GM21381 (cell line): ENCODE data around the gene CRACDL.

Source experiments
- ATAC-seq: cut with Tn5 transposase; IDR thresholded peaks from one replicate; pipeline ENCODE4 v1.9.1; 2021; ENCODE audit warnings: mild to moderate bottlenecking, moderate library complexity; ENCODE audit not compliant: unreplicated experiment

Gene CRACDL

GRCh38 chr2:98826856-98827255 is 109.2 kb downstream of the CRACDL start:
- no peak for ATAC-seq

- ATAC-seq = no peak
Measured at GRCh38 chr2:98825858-98826257, 110.2 kb downstream of the CRACDL start.

GRCh38 chr2:98825404-98825803 is 110.6 kb downstream of the CRACDL start:
- no peak for ATAC-seq

GRCh38 chr2:98825020-98825350 is 111.0 kb downstream of the CRACDL start:
- no peak for ATAC-seq

- ATAC-seq = no peak
Measured at GRCh38 chr2:98824256-98825019, 111.6 kb downstream of the CRACDL start.

- no peak for ATAC-seq
Measured at GRCh38 chr2:98823196-98824170, 112.5 kb downstream of the CRACDL start.

GRCh38 chr2:98822301-98823164 is 113.5 kb downstream of the CRACDL start:
- ATAC-seq = no peak

GRCh38 chr2:98821629-98822135 is 114.3 kb downstream of the CRACDL start:
- ATAC-seq = no peak

- no peak for ATAC-seq
Measured at GRCh38 chr2:98819231-98819766, 116.7 kb downstream of the CRACDL start.

- no peak for ATAC-seq
Measured at GRCh38 chr2:98818164-98818563, 117.9 kb downstream of the CRACDL start.

- ATAC-seq = no peak
Measured at GRCh38 chr2:98816281-98816680, 119.7 kb downstream of the CRACDL start.

GRCh38 chr2:98815795-98816194 is 120.2 kb downstream of the CRACDL start:
- no peak for ATAC-seq

- no peak for ATAC-seq
Measured at GRCh38 chr2:98811766-98812165, 124.3 kb downstream of the CRACDL start.

GRCh38 chr2:98810588-98810928 is 125.5 kb downstream of the CRACDL start:
- no peak for ATAC-seq

GRCh38 chr2:98809878-98810587 is 126.0 kb downstream of the CRACDL start:
- no peak for ATAC-seq

- no peak for ATAC-seq
Measured at GRCh38 chr2:98809116-98809515, 126.9 kb downstream of the CRACDL start.

- no peak for ATAC-seq
Measured at GRCh38 chr2:98808546-98808945, 127.5 kb downstream of the CRACDL start.

GRCh38 chr2:98807929-98808328 is 128.1 kb downstream of the CRACDL start:
- no peak for ATAC-seq

GRCh38 chr2:98807221-98807620 is 128.8 kb downstream of the CRACDL start:
- ATAC-seq = no peak

- no peak for ATAC-seq
Measured at GRCh38 chr2:98806236-98806697, 129.8 kb downstream of the CRACDL start.
